K562 (cell line): ENCODE data around the gene C3orf85. TPM values are rescaled to one million over a fixed set of nuclear protein-coding genes. Genes with fewer than 3 reads are reported as not detected.

Experiments
- ATAC-seq: fragments of 200-7000 bp; cut with Tn5 transposase; 3 replicates; pipeline ENCODE4 v1.9.1; 2020; ENCODE audit warnings: moderate library complexity
- BruUV-seq: library from RNA; stranded (reverse); fragments of 400-500 nt; replicated peaks from 2 replicates; lab custom pipeline; 2021; lab: Mats Ljungman, UMichigan
- CTCF ChIA-PET: fragments of 300-600 bp; formaldehyde crosslinking; extraction: SDS; loops from one replicate; lab custom pipeline; 2021; ENCODE audit warnings: low intra/inter-chr PET ratio; lab: Yijun Ruan, JAX
- POLR2A ChIA-PET: fragments of 300-600, 350-650 bp; sonication (Branson Sonifier 250); formaldehyde crosslinking; extraction: SDS; loops from one replicate; lab custom pipeline; 2021; ENCODE audit warnings: antibody characterized with exemption, inconsistent platforms; lab: Yijun Ruan, JAX
- DNase-seq, 4 experiments: peaks; one replicate each; pipeline versions ENCODE4 v3.0.0 to v3.0.0-alpha.2; 2011 to 2018; ENCODE audit warnings: low spot score in 3 of 4, mixed read lengths in 3 of 4; ENCODE audit errors: extremely low read depth in 1 of 4
- FAIRE-seq: peaks from 2 replicates; lab custom pipeline; 2011; peaks lifted over from hg19 to GRCh38; lab: Jason Lieb, UNC
- H2AFZ ChIP-seq: 2 replicates; pipeline ENCODE4 v1.6.0; 2011; ENCODE audit warnings: low read depth, low read length, control low read depth, inconsistent platforms
- H3K27ac ChIP-seq: fragments of 200-600 bp; 3 replicates; pipeline ENCODE4 v1.8.0; 2011; ENCODE audit warnings: low read depth, mild to moderate bottlenecking, control low read depth, inconsistent platforms, low read length, moderate library complexity, mixed read lengths; ENCODE audit errors: extremely low read depth
- H3K27me3 ChIP-seq, 2 experiments: fragments of 300-600 bp in 1 of 2; 2 replicates in 1 of 2; 3 replicates in 1 of 2; pipeline versions ENCODE4 v1.6.0 to v1.8.0; 2011; ENCODE audit warnings: inconsistent platforms in 2 of 2, low read length in 2 of 2, mild to moderate bottlenecking in 1 of 2, mixed read lengths in 1 of 2, moderate library complexity in 1 of 2; ENCODE audit not compliant: control insufficient read depth in 2 of 2, insufficient read depth in 2 of 2
- H3K36me3 ChIP-seq: fragments of 300-600 bp; 3 replicates; pipeline ENCODE4 v1.8.0; 2011; ENCODE audit warnings: mild to moderate bottlenecking, low read length, inconsistent platforms; ENCODE audit not compliant: control insufficient read depth, insufficient read depth
- H3K4me1 ChIP-seq, 2 experiments: fragments of 200-600 bp in 1 of 2; replicated peaks in 1 of 2; 2 replicates in 1 of 2; 3 replicates in 1 of 2; pipeline versions ENCODE4 v1.5.1 to v1.8.0; 2011; ENCODE audit warnings: inconsistent platforms in 2 of 2, low read length in 2 of 2, mild to moderate bottlenecking in 1 of 2, mixed read lengths in 1 of 2, moderate library complexity in 1 of 2; ENCODE audit not compliant: control insufficient read depth in 2 of 2, insufficient read depth in 2 of 2
- H3K4me2 ChIP-seq: 2 replicates; pipeline ENCODE4 v1.6.1; 2011; ENCODE audit warnings: low read length, control low read depth, inconsistent platforms, mixed read lengths; ENCODE audit not compliant: insufficient read depth
- H3K4me3 ChIP-seq: fragments of 200-600 bp; sonication (generic), shearing (Covaris generic); 2 replicates; pipeline ENCODE4 v1.5.1; 2016; ENCODE audit warnings: control low read depth, inconsistent platforms
- H3K79me2 ChIP-seq: fragments of 200-600 bp; 3 replicates; pipeline ENCODE4 v1.8.0; 2011; ENCODE audit warnings: low read length, inconsistent platforms; ENCODE audit not compliant: control insufficient read depth, insufficient read depth
- H3K9ac ChIP-seq, 2 experiments: 2 replicates each; pipeline versions ENCODE4 v1.6.0 to v1.6.1; 2011; ENCODE audit warnings: low read depth in 2 of 2, low read length in 2 of 2, control low read depth in 1 of 2, inconsistent platforms in 1 of 2, mild to moderate bottlenecking in 1 of 2, mixed read lengths in 1 of 2; ENCODE audit not compliant: insufficient read depth in 1 of 2
- H3K9me1 ChIP-seq: one replicate; pipeline ENCODE4 v1.6.0; 2011; ENCODE audit warnings: inconsistent platforms, mild to moderate bottlenecking, low read length, moderate library complexity; ENCODE audit not compliant: control insufficient read depth, insufficient read depth
- H3K9me3 ChIP-seq: replicated peaks from 2 replicates; pipeline ENCODE4 v1.5.1; 2011; ENCODE audit warnings: low read depth, low read length, inconsistent platforms; ENCODE audit not compliant: control insufficient read depth, insufficient read depth
- H4K20me1 ChIP-seq: replicated peaks from 2 replicates; pipeline ENCODE4 v1.6.1; 2011; ENCODE audit warnings: low read length, inconsistent platforms, mixed read lengths; ENCODE audit not compliant: control insufficient read depth, insufficient read depth
- ARID2 ChIP-seq: fragments of 450-650 bp; IDR thresholded peaks from 2 replicates; pipeline ENCODE4 v1.6.1; 2017; ENCODE audit warnings: antibody characterized with exemption, mild to moderate bottlenecking
- CCAR2 ChIP-seq: fragments of 200-400 bp; formaldehyde crosslinking; IDR thresholded peaks from 2 replicates; pipeline ENCODE4 v1.6.1; 2017; ENCODE audit warnings: mild to moderate bottlenecking, low read depth, low read length
- DPF2 ChIP-seq: fragments of 450-650 bp; IDR thresholded peaks from 2 replicates; pipeline ENCODE4 v1.6.1; 2016
- FOXA3 ChIP-seq, 2 experiments: fragments of 450-650 bp in 1 of 2; sonication (generic) in 1 of 2; formaldehyde crosslinking; IDR thresholded peaks in 1 of 2; conservative IDR thresholded peaks in 1 of 2; 2 replicates each; pipeline versions ENCODE4 v1.4.0 to v1.8.0; 2020 to 2022; ENCODE audit warnings: mild to moderate bottlenecking in 2 of 2, missing genetic modification reagents in 1 of 2
- FOXO4 ChIP-seq: fragments of 450-650 bp; formaldehyde crosslinking; IDR thresholded peaks from 2 replicates; pipeline ENCODE4 v1.4.0; 2020; ENCODE audit warnings: mild to moderate bottlenecking, moderate library complexity
- HMG20A ChIP-seq: fragments of 450-650 bp; formaldehyde crosslinking; conservative IDR thresholded peaks from 2 replicates; pipeline ENCODE4 v1.4.0; 2020; ENCODE audit warnings: mild to moderate bottlenecking, mixed read lengths
- HSF4 ChIP-seq: fragments of 250-450 bp; sonication (Bioruptor Pico); IDR thresholded peaks from 2 replicates; pipeline ENCODE4 v2.1.2; 2022; ENCODE audit warnings: mild to moderate bottlenecking, moderate library complexity, borderline replicate concordance
- KLF16 ChIP-seq: IDR thresholded peaks from 2 replicates; pipeline ENCODE4 v1.6.1; 2016; ENCODE audit warnings: antibody characterized with exemption
- POLR2AphosphoS5 ChIP-seq: IDR thresholded peaks from 2 replicates; pipeline ENCODE4 v1.6.1; 2011; ENCODE audit warnings: mild to moderate bottlenecking, low read depth, low read length, moderate library complexity; ENCODE audit not compliant: control insufficient read depth, insufficient read depth
- STAG1 ChIP-seq: sonication (generic); formaldehyde crosslinking; IDR thresholded peaks from 2 replicates; pipeline ENCODE4 v1.5.0; 2020; ENCODE audit warnings: missing genetic modification reagents, borderline replicate concordance
- THRA ChIP-seq: fragments of 450-650 bp; IDR thresholded peaks from 2 replicates; pipeline ENCODE4 v1.6.1; 2017; ENCODE audit warnings: mild to moderate bottlenecking, moderate library complexity
- USF1 ChIP-seq: sonication (generic); formaldehyde crosslinking; IDR thresholded peaks from 2 replicates; pipeline ENCODE4 v1.9.0; 2022; ENCODE audit warnings: mild to moderate bottlenecking, missing genetic modification reagents
- ZNF140 ChIP-seq: fragments of 250-450 bp; sonication (Bioruptor Pico); IDR thresholded peaks from 2 replicates; pipeline ENCODE4 v1.8.0; 2021; ENCODE audit warnings: moderate library complexity, mild to moderate bottlenecking, inconsistent platforms
- WGBS: fragments of 100-300 bp; shearing (Covaris generic); methylation state at CpG from one replicate; pipeline ENCODE4 v1.1.6; 2016; ENCODE audit warnings: low coverage, mixed read lengths; ENCODE audit not compliant: insufficient coverage; ENCODE audit errors: missing lambda C conversion rate; 5-methylcytosine and 5-hydroxymethylcytosine counted together
- in situ Hi-C: fragments of 300-500 bp; cut with MboI; formaldehyde crosslinking; loops from 4 replicates; pipeline ENCODE4 v1.15.0; 2018; ENCODE audit warnings: inconsistent platforms, mixed read lengths
- intact Hi-C: fragments of 100-400 bp; cut with micrococcal nuclease; formaldehyde crosslinking; loops from 2 replicates; pipeline ENCODE4 v1.14.2; 2022
- polyA plus RNA-seq, 8 experiments: library from polyadenylated mRNA; depleted of rRNA in 4 of 8; stranded (reverse) in 5 of 8; unstranded in 3 of 8; fragments of >200 nt; fragmentation: Nextera tagmentation in 2 of 8; fragmentation: Illumina TruSeq in 1 of 8; extraction: Ambion mirVana in 2 of 8; extraction: Trizol in 1 of 8; gene quantifications; 2 replicates each; pipeline versions ENCODE4 v1.2.1 to v1.2.3, GENCODE V29; 2011 to 2014; ENCODE audit warnings: inconsistent platforms in 1 of 8, missing spikeins in 1 of 8
- total RNA-seq, 7 experiments: library from RNA; depleted of rRNA in 6 of 7; stranded (reverse); fragments of >200 nt in 6 of 7; fragmentation: Illumina TruSeq in 2 of 7; extraction: Trizol in 2 of 7; gene quantifications; 2 replicates each; pipeline versions ENCODE4 v1.2.1 to v1.2.3, GENCODE V29; 2011 to 2021; ENCODE audit warnings: low replicate concordance in 1 of 7
- TF ChIP-seq, protein P1 (sequence below): fragments of 450-650 bp; IDR thresholded peaks from one replicate; pipeline ENCODE4 v1.6.1; 2018; ENCODE audit warnings: mild to moderate bottlenecking, moderate library complexity; ENCODE audit not compliant: partially characterized antibody

The C3orf85 gene
- total and polyA plus RNA-seq, 9 of the 15 experiments (the other 6 are each of a cell fraction or from before 2014, with no cell fraction given) = not detected

DNA sequence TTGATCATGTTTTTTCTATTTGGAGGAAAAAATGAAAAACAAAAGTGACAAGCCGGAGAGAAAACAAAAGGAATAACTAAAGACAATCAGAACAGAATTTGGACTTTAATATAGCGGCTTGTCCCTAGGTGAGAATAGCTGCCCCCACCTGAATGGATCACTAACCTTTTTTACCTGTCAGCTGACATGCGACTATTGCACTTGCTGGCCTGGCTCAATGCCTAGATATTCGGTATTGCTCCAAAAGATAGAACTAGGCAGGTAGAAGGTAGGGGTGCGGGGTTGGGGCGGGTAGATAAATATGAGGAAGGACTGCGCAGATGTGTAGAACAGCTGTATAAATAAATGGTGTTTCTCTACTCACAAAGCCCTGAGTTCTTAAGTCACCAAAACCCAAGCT is 17.9 kb upstream of the C3orf85 start:
- Histone ChIP-seq H3K4me1 (peaks cover 0 to 5% of the 10 kb centered on the region in 2 experiments; a peak in 2 of 5 replicates), H2AFZ (peak overlapping the region; percentile 70; the same call in 1 of the 2 replicates), H3K79me2 (no peaks in the 10 kb centered on the region), H3K27me3 (no peaks in the 10 kb centered on the region), H3K9me3 (no peaks in the 10 kb centered on the region), H3K4me2 (peak overlapping the region; percentile 36), H3K9me1 (no peaks in the 10 kb centered on the region), H4K20me1 (no peaks in the 10 kb centered on the region), H3K36me3 (no peaks in the 10 kb centered on the region), H3K27ac (no peak overlapping the region), H3K9ac (no peak overlapping the region), H3K4me3 (no peak overlapping the region)
- ATAC-seq = no peak
- WGBS = 3% methylated on average over 6 of the region's 7 CpGs
- ChIA-PET CTCF (no interaction called here), POLR2A (interaction anchor here (0.6 kb wide), 1 partner anchor 1376 kb away, joined by 3 read pairs; no protein-coding TSS in a partner anchor)
- intact Hi-C loops = no loop called here
- no peak for FAIRE-seq
- in situ Hi-C loops = no loop called here
- DNase-seq = no peak
- BruUV-seq = no TSS peak
- TF ChIP-seq, protein P1, sequence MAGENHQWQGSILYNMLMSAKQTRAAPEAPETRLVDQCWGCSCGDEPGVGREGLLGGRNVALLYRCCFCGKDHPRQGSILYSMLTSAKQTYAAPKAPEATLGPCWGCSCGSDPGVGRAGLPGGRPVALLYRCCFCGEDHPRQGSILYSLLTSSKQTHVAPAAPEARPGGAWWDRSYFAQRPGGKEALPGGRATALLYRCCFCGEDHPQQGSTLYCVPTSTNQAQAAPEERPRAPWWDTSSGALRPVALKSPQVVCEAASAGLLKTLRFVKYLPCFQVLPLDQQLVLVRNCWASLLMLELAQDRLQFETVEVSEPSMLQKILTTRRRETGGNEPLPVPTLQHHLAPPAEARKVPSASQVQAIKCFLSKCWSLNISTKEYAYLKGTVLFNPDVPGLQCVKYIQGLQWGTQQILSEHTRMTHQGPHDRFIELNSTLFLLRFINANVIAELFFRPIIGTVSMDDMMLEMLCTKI = no peak
- no peak for TF ChIP-seq ARID2
- TF ChIP-seq HSF4 (CRISPR knock-in tag) = no peak
- TF ChIP-seq CCAR2 = no peak
- no peak for TF ChIP-seq FOXO4
- TF ChIP-seq ZNF140 (CRISPR knock-in tag) = no peak
- no peak for TF ChIP-seq HMG20A
- no peak for TF ChIP-seq KLF16
- TF ChIP-seq DPF2 = no peak
- TF ChIP-seq POLR2AphosphoS5 = no peak
- no peak for TF ChIP-seq THRA
- TF ChIP-seq STAG1 (CRISPR knock-in tag) = no peak
- no peak for TF ChIP-seq USF1
- no peak for TF ChIP-seq FOXA3 (CRISPR knock-in tag; conservative IDR thresholded peaks at IDR 0.05 in 1 of 2, IDR thresholded peaks at IDR 0.05 in 1 of 2)
